Uterus (tissue), 4 donors: ENCODE results near the gene ZNF653. TPM values are rescaled to one million over a fixed set of nuclear protein-coding genes. Genes with fewer than 3 reads are reported as not detected.

Experiments
- microRNA-seq: library from miRNA; unstranded; fragments of <30 nt; microRNA quantifications from one replicate; pipeline ENCODE4, GENCODE V29; 2016; ENCODE audit warnings: borderline microRNAs expressed, borderline replicate concordance
- small RNA-seq: library from RNA; depleted of rRNA; stranded (forward); fragments of <200 nt; gene quantifications from one replicate; pipeline ENCODE3, GENCODE V24; 2016
- total RNA-seq, 4 donors: library from RNA; depleted of rRNA in 3 of 4; stranded (reverse); fragments of >200 nt in 3 of 4; gene quantifications; one replicate each; pipeline versions ENCODE4 v1.1.0 to v1.2.4, GENCODE V29; 2014 to 2023
- donor health status: DM: yes; HTN: yes; CAD: no.

ZNF653 gene
- total RNA-seq, 4 donors from 2014 or later, result 0.88 to 14.8 (median 6.3) TPM

Small RNAs within 50 kb of the gene (microRNA-seq; reads per million reads assigned to microRNA genes)
- gene MIR7974, result not detected

Small RNAs within 50 kb of the gene (small RNA-seq; reads per million reads assigned to genes)
- gene MIR7974, result not detected
- gene RN7SL833P, result not detected

Other genes starting within 250 kb of the ZNF653 start
- gene DOCK6, start 243.3 kb downstream of the ZNF653 start, total RNA-seq, result 10 to 100 TPM; 13.5 to 89.4 (median 38.6) TPM
- not detected for gene TSPAN16, start 209.7 kb downstream of the ZNF653 start, total RNA-seq
- gene RAB3D, start 166.2 kb downstream of the ZNF653 start, total RNA-seq, result 10 to 100 TPM; 14.3 to 61.6 (median 25.7) TPM
- 100 to 1,000 TPM in 1 of 4 donors, 10 to 100 TPM in 3; 41.2 to 117 (median 77.4) TPM for gene TMEM205, start 159.6 kb downstream of the ZNF653 start, total RNA-seq
- 10 to 100 TPM in 3 of 4 donors, 1 to 10 TPM in 1; 1.2 to 46.2 (median 16.4) TPM for gene CCDC159, start 159.3 kb downstream of the ZNF653 start, total RNA-seq
- 10 to 100 TPM in 3 of 4 donors, 1 to 10 TPM in 1; 4.1 to 71.7 (median 23.7) TPM for gene PLPPR2, start 150.4 kb downstream of the ZNF653 start, total RNA-seq
- 1 to 10 TPM in 1 of 4 donors, under 1 TPM in 3; 0.48 to 3.5 (median 0.68) TPM for gene SWSAP1, start 131.2 kb downstream of the ZNF653 start, total RNA-seq
- gene EPOR, start 121.5 kb downstream of the ZNF653 start, total RNA-seq, result 1 to 10 TPM; 1.8 to 5.9 (median 4.1) TPM
- 10 to 100 TPM in 3 of 4 donors, 1 to 10 TPM in 1; 1.0 to 19.0 (median 13.2) TPM for gene RGL3, start 86.5 kb downstream of the ZNF653 start, total RNA-seq
- 1 to 10 TPM in 1 of 4 donors, under 1 TPM in 1, not detected in 2; 0.48 to 4.4 TPM for gene ODAD3, start 70.7 kb downstream of the ZNF653 start, total RNA-seq
- 100 to 1,000 TPM in 3 of 4 donors, 10 to 100 TPM in 1; 65.3 to 228 (median 155) TPM for gene PRKCSH, start 70.2 kb downstream of the ZNF653 start, total RNA-seq
- gene ELAVL3, start 24.8 kb downstream of the ZNF653 start, total RNA-seq, result 1 to 10 TPM in 1 of 4 donors, not detected in 3; 1.1 TPM
- gene ECSIT, start 23.3 kb upstream of the ZNF653 start, total RNA-seq, result 100 to 1,000 TPM in 1 of 4 donors, 10 to 100 TPM in 3; 44.6 to 138 (median 58.2) TPM
- 1,000 to 10,000 TPM in 1 of 4 donors, 100 to 1,000 TPM in 3; 267 to 1,727 (median 599) TPM for gene CNN1, start 33.0 kb upstream of the ZNF653 start, total RNA-seq
- gene ELOF1, start 53.4 kb upstream of the ZNF653 start, total RNA-seq, result 10 to 100 TPM; 19.7 to 89.4 (median 38.9) TPM
- 1 to 10 TPM; 2.5 to 7.7 (median 5.8) TPM for gene ACP5, start 71.8 kb upstream of the ZNF653 start, total RNA-seq
- 10 to 100 TPM; 20.6 to 70.6 (median 36.0) TPM for gene ZNF627, start 91.6 kb upstream of the ZNF653 start, total RNA-seq
- gene ZNF823, start 233.1 kb upstream of the ZNF653 start, total RNA-seq, result 10 to 100 TPM in 3 of 4 donors, 1 to 10 TPM in 1; 3.2 to 24.1 (median 20.0) TPM